GM23338 (cell line): ENCODE data around the gene PPP1R9B.

Experiments used
- CREB1 ChIP-seq: fragments of 250-450 bp; sonication (Bioruptor Pico); IDR thresholded peaks from 2 replicates; pipeline ENCODE4 v1.5.0; 2020; ENCODE audit warnings: low read depth, mild to moderate bottlenecking, moderate library complexity
- CTCF ChIP-seq, 2 experiments: fragments of 200-600 bp in 1 of 2; sonication (generic) in 1 of 2; conservative IDR thresholded peaks; 2 replicates each; pipeline versions ENCODE4 v1.5.1 to v1.6.1; 2016 to 2017; ENCODE audit warnings: antibody characterized with exemption in 2 of 2, low read depth in 2 of 2, mild to moderate bottlenecking in 2 of 2, moderate library complexity in 1 of 2
- EZH2 ChIP-seq: fragments of 200-600 bp; sonication (generic); IDR thresholded peaks from one replicate; pipeline ENCODE4 v1.8.0; 2017; ENCODE audit warnings: antibody characterized with exemption, mild to moderate bottlenecking, low read depth; ENCODE audit not compliant: unreplicated experiment
- EZH2phosphoT487 ChIP-seq: fragments of 200-600 bp; sonication (generic); IDR thresholded peaks from one replicate; pipeline ENCODE4 v1.8.1; 2018; ENCODE audit warnings: antibody characterized with exemption; ENCODE audit not compliant: unreplicated experiment
- TF ChIP-seq, protein P1 (sequence below): IDR thresholded peaks from one replicate; pipeline ENCODE4 v1.6.1; 2018; ENCODE audit warnings: antibody characterized with exemption; ENCODE audit not compliant: unreplicated experiment

GRCh38 chr17:50152736-50153135 lies 2.3 kb upstream of the PPP1R9B start:
- TF ChIP-seq, protein P1, sequence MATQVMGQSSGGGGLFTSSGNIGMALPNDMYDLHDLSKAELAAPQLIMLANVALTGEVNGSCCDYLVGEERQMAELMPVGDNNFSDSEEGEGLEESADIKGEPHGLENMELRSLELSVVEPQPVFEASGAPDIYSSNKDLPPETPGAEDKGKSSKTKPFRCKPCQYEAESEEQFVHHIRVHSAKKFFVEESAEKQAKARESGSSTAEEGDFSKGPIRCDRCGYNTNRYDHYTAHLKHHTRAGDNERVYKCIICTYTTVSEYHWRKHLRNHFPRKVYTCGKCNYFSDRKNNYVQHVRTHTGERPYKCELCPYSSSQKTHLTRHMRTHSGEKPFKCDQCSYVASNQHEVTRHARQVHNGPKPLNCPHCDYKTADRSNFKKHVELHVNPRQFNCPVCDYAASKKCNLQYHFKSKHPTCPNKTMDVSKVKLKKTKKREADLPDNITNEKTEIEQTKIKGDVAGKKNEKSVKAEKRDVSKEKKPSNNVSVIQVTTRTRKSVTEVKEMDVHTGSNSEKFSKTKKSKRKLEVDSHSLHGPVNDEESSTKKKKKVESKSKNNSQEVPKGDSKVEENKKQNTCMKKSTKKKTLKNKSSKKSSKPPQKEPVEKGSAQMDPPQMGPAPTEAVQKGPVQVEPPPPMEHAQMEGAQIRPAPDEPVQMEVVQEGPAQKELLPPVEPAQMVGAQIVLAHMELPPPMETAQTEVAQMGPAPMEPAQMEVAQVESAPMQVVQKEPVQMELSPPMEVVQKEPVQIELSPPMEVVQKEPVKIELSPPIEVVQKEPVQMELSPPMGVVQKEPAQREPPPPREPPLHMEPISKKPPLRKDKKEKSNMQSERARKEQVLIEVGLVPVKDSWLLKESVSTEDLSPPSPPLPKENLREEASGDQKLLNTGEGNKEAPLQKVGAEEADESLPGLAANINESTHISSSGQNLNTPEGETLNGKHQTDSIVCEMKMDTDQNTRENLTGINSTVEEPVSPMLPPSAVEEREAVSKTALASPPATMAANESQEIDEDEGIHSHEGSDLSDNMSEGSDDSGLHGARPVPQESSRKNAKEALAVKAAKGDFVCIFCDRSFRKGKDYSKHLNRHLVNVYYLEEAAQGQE, result no peak
- TF ChIP-seq CTCF (conservative IDR thresholded peaks at IDR 0.05; ENCODE audit: low read depth in 2 of 2) (no peak), EZH2phosphoT487 (no peak), EZH2 (no peak), CREB1 (CRISPR knock-in tag) (no peak)
